Activated CD4-positive, alpha-beta T cell treated with anti-CD3 and anti-CD28 coated beads, Interleukin-2, amount 50 U/mL, for 24 hours (primary cell): ENCODE measurements around the gene PUS1.
"Not testable (repeated sequence)": the region's sequence is repeated elsewhere in the genome, so short reads cannot be mapped to it uniquely, and the experiment has no call there.

Experiments
- DNase-seq, 2 donors: peaks; one replicate each; pipeline ENCODE4 v3.0.0-alpha.2; 2020; ENCODE audit warnings: low read depth in 1 of 2, low spot score in 1 of 2

PUS1 gene

GRCh38 chr12:131959641-131960589 is 30.8 kb downstream of the PUS1 start:
- no peak for DNase-seq

DNA sequence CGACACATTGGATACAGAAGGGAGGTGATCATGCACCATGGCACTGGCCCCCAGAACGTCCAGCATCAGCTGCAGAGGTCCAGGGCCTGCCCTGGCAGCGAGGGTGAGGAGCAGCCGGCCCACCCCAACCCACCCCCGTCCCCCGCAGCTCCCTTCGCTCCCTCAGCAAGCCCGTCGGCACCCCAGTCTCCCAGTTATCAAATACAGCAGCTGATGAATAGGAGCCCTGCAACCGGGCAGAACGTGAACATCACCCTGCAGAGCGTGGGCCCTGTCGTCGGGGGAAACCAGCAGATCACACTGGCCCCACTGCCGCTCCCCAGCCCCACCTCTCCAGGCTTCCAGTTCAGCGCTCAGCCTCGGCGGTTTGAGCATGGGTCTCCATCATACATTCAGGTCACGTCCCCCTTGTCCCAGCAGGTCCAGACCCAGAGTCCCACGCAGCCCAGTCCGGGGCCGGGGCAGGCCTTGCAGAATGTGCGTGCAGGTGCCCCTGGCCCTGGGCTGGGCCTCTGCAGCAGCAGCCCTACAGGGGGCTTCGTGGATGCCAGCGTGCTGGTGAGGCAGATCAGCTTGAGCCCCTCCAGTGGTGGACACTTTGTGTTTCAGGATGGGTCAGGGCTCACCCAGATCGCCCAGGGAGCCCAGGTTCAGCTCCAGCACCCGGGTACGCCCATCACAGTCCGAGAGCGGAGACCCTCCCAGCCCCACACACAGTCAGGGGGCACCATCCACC is 31.7 kb downstream of the PUS1 start:
- DNase-seq = not testable (repeated sequence)

DNA sequence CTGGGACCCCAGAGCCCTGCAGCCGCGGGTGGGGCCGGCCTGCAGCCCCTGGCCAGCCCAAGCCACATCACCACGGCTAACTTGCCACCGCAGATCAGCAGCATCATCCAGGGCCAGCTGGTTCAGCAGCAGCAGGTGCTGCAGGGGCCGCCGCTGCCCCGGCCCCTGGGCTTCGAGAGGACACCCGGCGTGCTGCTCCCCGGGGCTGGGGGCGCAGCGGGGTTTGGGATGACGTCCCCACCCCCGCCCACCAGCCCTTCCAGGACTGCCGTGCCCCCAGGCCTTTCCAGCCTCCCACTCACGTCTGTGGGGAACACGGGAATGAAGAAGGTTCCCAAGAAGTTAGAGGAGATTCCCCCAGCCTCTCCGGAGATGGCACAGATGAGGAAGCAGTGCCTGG is 32.3 kb downstream of the PUS1 start:
- DNase-seq = not testable (repeated sequence)

DNA sequence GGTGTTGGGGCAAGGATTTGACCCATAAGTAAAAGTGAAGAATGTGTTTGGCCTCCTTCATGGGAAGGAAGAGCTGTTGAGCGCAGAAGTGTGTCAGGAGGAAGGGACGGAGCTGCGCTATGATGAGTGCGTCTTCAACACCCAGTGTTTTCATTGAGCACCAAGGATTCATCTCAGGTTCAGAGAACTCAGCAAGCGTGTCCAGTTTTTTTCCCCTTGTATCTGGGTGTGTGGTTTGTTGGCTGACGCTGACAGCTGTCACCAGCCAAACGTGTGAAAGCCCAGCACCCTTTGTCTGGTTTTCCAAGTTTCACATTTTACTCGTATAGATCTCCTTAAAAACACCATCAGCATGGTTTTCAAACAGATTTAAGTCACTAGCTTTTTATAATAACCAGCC is 33.0 kb downstream of the PUS1 start:
- DNase-seq = no peak

DNA sequence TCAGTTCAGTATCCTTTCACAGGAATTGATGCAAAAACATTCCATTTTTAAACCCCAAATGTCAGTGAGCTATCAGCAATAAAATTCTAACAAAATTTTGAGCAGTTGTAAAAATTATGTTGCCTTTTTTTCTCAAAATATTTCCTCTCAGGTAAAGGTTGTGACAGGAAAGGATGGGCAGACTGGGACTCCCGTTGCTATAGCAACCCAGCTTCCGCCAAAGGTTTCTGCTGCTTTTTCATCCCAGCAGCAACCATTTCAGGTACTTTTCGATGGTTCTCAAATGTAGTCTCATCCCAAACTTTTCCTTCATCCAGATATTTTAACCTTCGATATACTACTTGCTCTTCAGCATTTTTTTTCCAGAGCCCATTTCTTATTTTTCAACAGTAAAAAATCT is 34.3 kb downstream of the PUS1 start:
- no peak for DNase-seq

DNA sequence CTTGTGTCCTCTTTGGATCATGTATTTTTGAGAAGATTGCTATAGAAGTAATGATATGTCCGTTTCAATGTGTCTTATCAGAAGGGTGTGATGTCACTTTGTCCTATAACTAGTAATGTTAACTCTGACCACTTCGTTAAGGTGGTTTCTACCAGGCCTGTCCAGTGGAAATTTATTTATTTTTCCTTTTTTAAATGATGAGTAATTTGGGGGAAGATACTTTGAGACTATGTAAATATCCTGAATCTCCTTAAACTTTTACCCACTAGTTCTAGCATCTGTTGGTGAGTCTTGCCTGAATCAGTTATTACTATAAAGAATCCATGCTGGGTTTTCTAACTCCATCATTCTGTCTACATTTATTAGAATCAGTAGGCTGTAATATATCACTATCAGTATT is 36.0 kb downstream of the PUS1 start:
- no peak for DNase-seq

GRCh38 chr12:131971226-131971625 is 42.1 kb downstream of the PUS1 start:
- no peak for DNase-seq

DNA sequence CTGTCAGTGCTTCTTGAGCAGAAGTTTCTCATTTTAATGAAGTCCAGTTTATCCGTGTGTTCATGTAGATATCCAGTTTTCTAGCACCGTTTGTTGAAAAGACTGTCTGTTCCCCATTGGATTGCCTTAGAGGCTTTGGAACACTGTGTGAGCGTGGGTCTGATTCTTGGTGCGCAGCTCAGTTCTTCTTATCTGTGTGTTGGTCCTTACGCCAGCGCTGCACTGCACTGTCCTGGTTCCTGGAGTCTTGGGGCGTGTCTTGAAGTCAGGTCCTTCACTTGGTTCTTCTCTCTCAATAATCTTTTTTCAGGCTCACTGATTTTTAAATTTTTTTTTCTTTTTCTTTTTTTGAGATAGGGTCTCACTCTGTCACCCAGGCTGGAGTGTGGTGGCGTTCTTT is 46.2 kb downstream of the PUS1 start:
- no peak for DNase-seq

DNA sequence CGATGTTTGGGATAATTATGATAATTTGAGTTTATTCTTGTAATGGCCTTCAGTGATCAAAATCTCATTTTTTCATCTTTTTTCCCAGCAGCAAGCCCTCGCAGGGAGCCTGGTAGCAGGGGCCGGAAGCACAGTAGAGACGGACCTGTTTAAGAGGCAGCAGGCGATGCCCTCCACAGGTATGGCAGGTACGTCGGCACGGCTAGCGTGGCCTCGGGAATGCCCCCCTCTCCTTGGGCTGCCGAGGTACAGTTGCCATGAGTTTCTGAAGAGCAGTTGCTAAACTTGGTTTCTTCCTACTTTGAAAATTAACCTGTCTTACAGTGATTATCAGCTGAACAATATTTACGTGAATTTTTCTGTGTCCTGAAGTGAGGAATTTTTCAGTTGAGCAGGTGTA is 50.5 kb downstream of the PUS1 start:
- DNase-seq = no peak

- DNase-seq = no peak
These were observed 51.2 kb downstream of the PUS1 start for GRCh38 chr12:131980263-131980662.

DNA sequence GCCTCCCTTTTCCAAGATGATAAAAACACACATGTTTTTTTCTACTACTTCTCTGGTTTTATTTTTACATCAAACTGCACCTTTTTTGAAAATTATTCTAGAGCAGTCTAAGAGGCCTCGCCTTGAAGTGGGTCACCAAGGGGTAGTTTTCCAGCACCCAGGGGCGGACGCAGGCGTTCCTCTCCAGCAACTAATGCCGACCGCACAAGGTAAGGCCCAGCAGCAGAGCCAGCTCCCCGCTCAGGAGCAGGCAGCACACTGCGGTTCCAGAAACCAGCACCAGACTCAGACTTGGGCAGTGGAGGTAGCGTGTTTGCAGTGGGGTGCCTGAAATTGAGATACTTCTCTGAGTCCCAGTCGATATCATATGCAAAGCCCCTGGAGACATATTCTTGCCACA is 52.3 kb downstream of the PUS1 start:
- DNase-seq = no peak

DNA sequence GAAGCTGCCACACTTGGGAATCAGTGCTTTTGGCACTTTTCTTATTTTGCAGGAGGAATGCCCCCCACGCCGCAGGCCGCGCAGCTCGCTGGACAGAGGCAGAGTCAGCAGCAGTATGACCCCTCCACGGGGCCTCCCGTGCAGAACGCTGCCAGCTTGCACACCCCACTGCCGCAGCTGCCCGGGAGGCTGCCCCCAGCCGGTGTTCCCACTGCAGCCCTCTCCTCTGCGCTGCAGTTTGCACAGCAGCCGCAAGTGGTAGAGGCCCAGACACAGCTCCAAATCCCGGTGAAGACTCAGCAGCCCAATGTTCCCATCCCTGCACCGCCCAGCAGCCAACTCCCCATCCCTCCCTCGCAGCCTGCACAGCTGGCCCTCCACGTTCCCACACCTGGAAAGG is 53.0 kb downstream of the PUS1 start:
- DNase-seq = no peak

DNA sequence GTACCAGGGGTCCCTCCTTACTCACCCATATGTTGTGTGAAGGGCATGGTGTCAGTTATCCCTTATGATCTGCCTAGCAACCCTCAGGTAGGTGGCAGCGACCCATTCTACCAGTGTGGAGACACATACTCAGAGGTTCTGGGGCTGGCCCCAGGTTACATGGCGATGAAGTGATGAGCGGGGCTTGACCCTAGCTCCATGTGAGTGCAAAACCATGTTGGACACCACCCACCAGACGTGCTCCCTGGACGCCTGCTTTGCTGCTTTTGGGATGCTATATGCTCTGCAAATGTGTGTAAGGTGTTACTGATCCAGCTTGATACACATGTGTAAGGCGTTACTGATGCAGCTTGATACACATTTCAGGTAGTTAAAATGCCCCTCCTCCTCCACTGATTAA is 54.0 kb downstream of the PUS1 start:
- no peak for DNase-seq

GRCh38 chr12:131983554-131983953 is 54.5 kb downstream of the PUS1 start:
- no peak for DNase-seq

DNA sequence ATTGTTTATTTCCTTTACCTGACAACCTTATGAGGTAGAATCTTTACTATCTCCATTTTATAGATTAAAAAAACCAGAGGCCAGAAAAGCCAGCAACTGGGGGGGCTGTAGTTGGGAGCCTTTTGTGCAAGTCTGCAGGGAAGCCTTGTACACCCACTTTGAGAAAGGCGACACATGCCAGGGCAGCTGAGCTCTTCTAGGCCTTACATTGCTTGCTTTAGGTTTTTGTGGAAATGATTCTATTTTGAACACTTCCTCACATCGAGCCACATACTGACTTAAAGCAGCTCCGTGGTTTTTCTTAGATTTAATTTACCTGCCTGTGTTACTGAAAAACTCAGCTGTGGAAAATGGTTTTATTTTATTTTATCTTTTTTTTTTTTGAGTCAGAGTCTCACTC is 55.3 kb downstream of the PUS1 start:
- DNase-seq = no peak

GRCh38 chr12:131985510-131985875 is 56.4 kb downstream of the PUS1 start:
- not testable (repeated sequence) for DNase-seq

DNA sequence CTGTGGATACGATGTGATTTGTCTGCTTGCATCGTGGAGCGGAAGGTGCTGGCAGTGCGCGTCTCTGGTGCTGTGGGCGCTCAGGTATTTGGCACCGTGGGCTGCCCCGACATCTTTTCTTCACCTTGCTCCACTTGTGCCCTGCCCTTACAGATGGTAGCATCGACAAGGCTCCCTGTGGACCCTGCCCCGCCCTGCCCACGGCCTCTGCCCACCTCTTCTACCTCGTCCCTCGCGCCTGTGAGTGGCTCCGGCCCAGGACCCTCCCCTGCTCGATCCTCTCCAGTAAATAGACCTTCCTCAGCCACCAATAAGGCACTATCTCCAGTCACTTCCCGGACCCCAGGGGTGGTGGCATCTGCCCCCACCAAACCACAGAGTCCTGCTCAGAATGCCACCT is 57.3 kb downstream of the PUS1 start:
- DNase-seq = no peak

DNA sequence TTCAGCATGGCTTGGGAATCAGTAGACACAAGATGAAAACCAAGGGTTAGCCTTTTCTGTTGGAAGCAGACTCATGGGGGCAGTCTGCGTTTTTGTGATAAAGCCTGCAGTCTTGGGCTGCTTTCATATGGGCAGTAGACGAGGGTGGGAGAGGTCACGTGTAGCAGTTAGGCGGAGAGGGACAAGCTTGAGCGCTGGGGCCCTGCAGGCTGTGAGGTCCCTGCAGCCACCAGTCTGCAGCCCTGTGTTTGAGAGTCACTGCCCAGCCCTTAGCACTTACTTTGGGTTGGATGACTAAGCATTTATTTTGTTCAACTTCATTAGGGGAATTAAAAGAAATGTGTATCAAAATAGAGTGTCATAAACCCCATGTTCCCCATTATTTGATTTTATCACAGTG is 57.8 kb downstream of the PUS1 start:
- DNase-seq = no peak

GRCh38 chr12:131987552-131987951 is 58.5 kb downstream of the PUS1 start:
- no peak for DNase-seq

GRCh38 chr12:131988054-131988796 is 59.1 kb downstream of the PUS1 start:
- no peak for DNase-seq

DNA sequence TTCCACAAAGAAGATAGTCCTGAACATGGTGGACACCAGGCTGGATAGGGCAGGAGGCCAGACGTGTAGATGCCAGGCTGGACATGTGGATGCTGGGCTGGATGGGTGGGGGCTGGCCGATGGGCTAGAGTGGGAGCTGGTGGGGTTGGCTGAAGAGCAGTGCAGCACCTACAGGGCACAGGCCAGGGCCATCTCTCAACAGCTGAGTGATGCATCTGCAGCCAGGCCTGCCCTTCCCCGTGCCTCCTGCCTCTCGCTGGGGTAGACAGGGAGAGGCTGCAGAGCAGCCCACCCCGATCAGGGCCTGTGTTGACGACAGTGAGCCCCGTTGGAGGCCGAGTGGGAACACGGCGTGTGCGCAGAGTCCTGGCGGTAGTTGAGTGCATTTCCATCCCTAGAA is 59.9 kb downstream of the PUS1 start:
- DNase-seq = no peak
